SK-N-MC (cell line): ENCODE measurements around the gene ADCY7.

ENCODE experiments used
- DNase-seq: peaks from one replicate; pipeline ENCODE4 v3.0.0-alpha.2; 2011; ENCODE audit warnings: low read depth, low spot score
- H3K27ac ChIP-seq: fragments of 200-600 bp; sonication (generic); 2 replicates; pipeline ENCODE4 v1.5.1; 2016; ENCODE audit warnings: mixed run types
- H3K36me3 ChIP-seq: fragments of 200-600 bp; sonication (generic); 2 replicates; pipeline ENCODE4 v1.6.1; 2017; ENCODE audit warnings: antibody characterized with exemption, low read length, mixed read lengths; ENCODE audit not compliant: insufficient read depth
- H3K4me3 ChIP-seq: fragments of 200-600 bp; sonication (generic); 2 replicates; pipeline ENCODE4 v1.5.1; 2016
- H3K9ac ChIP-seq: fragments of 200-600 bp; sonication (generic); 2 replicates; pipeline ENCODE4 v1.8.0; 2017; ENCODE audit warnings: mixed run types, mixed read lengths; ENCODE audit not compliant: insufficient read length
- H3K9me3 ChIP-seq: fragments of 200-600 bp; sonication (generic); 2 replicates; pipeline ENCODE4 v1.6.1; 2017; ENCODE audit warnings: low read depth, mild to moderate bottlenecking, antibody characterized with exemption, low read length, moderate library complexity, mixed read lengths
- EZH2 ChIP-seq: fragments of 200-600 bp; sonication (generic); IDR thresholded peaks from one replicate; pipeline ENCODE4 v1.6.1; 2017; ENCODE audit warnings: antibody characterized with exemption
- FOXP2 ChIP-seq: optimal IDR thresholded peaks from 2 replicates; pipeline ENCODE3; 2011; ENCODE audit warnings: mild to moderate bottlenecking, moderate library complexity; ENCODE audit not compliant: insufficient read depth; ENCODE audit errors: extremely low read length, control extremely low read depth
- POLR2AphosphoS5 ChIP-seq: IDR thresholded peaks from 2 replicates; pipeline ENCODE4 v1.6.1; 2012; ENCODE audit warnings: mild to moderate bottlenecking, low read depth, low read length, borderline replicate concordance

The ADCY7 gene

GRCh38 chr16:50360033-50360778, 93.9 kb downstream of the ADCY7 start:
- H3K36me3 ChIP-seq, result peaks cover 51% of the 10 kb centered on the region; the same call in 1 of the 2 replicates
- H3K9ac ChIP-seq, result no peak overlapping the region
- no peak overlapping the region for H3K27ac ChIP-seq
- H3K9me3 ChIP-seq, result no peaks in the 10 kb centered on the region
- H3K4me3 ChIP-seq, result no peak overlapping the region
- DNase-seq, result no peak
- TF ChIP-seq FOXP2, result no peak
- TF ChIP-seq POLR2AphosphoS5, result no peak
- no peak for TF ChIP-seq EZH2

- Histone ChIP-seq H3K9me3 (no peaks in the 10 kb centered on the region), H3K36me3 (peaks cover 56% of the 10 kb centered on the region; the same call in 1 of the 2 replicates), H3K27ac (no peak overlapping the region), H3K4me3 (no peak overlapping the region), H3K9ac (no peak overlapping the region)
- DNase-seq, result no peak
- TF ChIP-seq FOXP2, result no peak
- TF ChIP-seq POLR2AphosphoS5, result no peak
- TF ChIP-seq EZH2, result no peak
These were observed 94.4 kb downstream of the ADCY7 start for GRCh38 chr16:50360779-50361178.

- Histone ChIP-seq H3K36me3 (peaks cover 61% of the 10 kb centered on the region; the same call in 1 of the 2 replicates), H3K27ac (no peak overlapping the region), H3K9ac (no peak overlapping the region), H3K4me3 (no peak overlapping the region), H3K9me3 (no peaks in the 10 kb centered on the region)
- TF ChIP-seq EZH2, result no peak
- no peak for TF ChIP-seq FOXP2
- no peak for DNase-seq
These were observed 97.3 kb downstream of the ADCY7 start for GRCh38 chr16:50363656-50364055.

- Histone ChIP-seq H3K36me3 (peaks cover 50% of the 10 kb centered on the region; the same call in 1 of the 2 replicates), H3K9ac (no peak overlapping the region), H3K27ac (no peak overlapping the region)
These were observed 99.6 kb downstream of the ADCY7 start for GRCh38 chr16:50365791-50366575.

More at GRCh38 chr16:50365791-50366575, 99.6 kb downstream of the ADCY7 start:
- H3K9me3 ChIP-seq, result no peaks in the 10 kb centered on the region
- no peak overlapping the region for H3K4me3 ChIP-seq
- TF ChIP-seq FOXP2 (no peak), POLR2AphosphoS5 (no peak), EZH2 (no peak)
- DNase-seq, result no peak
